Mesothelial cell of epicardium (in vitro differentiated cells): Measurements from ENCODE around the gene C9orf40. TPM values are rescaled to one million over a fixed set of nuclear protein-coding genes. Genes with fewer than 3 reads are reported as not detected.

Source experiments
- DNase-seq, 2 experiments: peaks; one replicate each; pipeline ENCODE4 v3.0.0; 2021; ENCODE audit warnings: low spot score in 2 of 2; ENCODE audit not compliant: unreplicated experiment in 2 of 2
- H3K27ac Mint-ChIP-seq: 2 replicates; pipeline ENCODE4 v1.8.0; 2021; ENCODE audit warnings: mixed read lengths
- H3K27me3 Mint-ChIP-seq: 2 replicates; pipeline ENCODE4 v1.8.0; 2021; ENCODE audit warnings: low read depth, mixed read lengths
- H3K36me3 Mint-ChIP-seq: 2 replicates; pipeline ENCODE4 v1.8.0; 2021; ENCODE audit warnings: mixed read lengths
- H3K4me1 Mint-ChIP-seq: 2 replicates; pipeline ENCODE4 v1.8.0; 2021; ENCODE audit warnings: mixed read lengths
- H3K4me3 Mint-ChIP-seq: 2 replicates; pipeline ENCODE4 v1.8.0; 2021; ENCODE audit warnings: mild to moderate bottlenecking, moderate library complexity, mixed read lengths
- H3K9me3 Mint-ChIP-seq: 2 replicates; pipeline ENCODE4 v1.8.0; 2021; ENCODE audit warnings: mixed read lengths
- total RNA-seq: library from RNA; stranded (reverse); gene quantifications from 3 replicates; pipeline ENCODE4 v1.2.1, GENCODE V29; 2021
- TF ChIP-seq, protein P1 (sequence below): fragments of 200-600 bp; sonication (generic); IDR thresholded peaks from one replicate; pipeline ENCODE4 v1.5.0; 2021; ENCODE audit warnings: antibody characterized with exemption; ENCODE audit not compliant: unreplicated experiment

The C9orf40 gene
- total RNA-seq, 1 donor from 2014 or later, result 5.1 TPM

DNA sequence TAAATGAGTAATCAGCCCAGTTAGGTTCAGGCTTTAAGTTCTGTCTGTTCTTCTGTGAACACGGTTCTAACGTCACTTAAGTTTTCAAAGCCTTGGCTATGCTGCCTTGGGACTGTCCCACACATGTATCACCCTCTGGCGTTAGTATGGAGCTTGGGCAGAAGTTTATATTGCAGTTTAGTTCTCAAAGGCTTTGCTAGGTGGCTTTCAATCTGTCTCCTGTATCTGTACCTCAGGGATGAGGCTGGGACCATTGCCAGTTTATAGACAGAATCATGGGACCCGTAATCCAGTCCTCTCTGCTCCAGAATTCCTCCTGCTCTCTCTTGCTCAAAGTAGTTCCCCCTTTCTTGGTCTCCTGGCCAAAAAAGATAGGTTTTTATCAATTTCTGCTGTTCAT is 12.1 kb downstream of the C9orf40 start:
- peaks cover 3% of the 10 kb centered on the region for H3K4me1 Mint-ChIP-seq
- no peaks in the 10 kb centered on the region for H3K9me3 Mint-ChIP-seq
- TF ChIP-seq, protein P1, sequence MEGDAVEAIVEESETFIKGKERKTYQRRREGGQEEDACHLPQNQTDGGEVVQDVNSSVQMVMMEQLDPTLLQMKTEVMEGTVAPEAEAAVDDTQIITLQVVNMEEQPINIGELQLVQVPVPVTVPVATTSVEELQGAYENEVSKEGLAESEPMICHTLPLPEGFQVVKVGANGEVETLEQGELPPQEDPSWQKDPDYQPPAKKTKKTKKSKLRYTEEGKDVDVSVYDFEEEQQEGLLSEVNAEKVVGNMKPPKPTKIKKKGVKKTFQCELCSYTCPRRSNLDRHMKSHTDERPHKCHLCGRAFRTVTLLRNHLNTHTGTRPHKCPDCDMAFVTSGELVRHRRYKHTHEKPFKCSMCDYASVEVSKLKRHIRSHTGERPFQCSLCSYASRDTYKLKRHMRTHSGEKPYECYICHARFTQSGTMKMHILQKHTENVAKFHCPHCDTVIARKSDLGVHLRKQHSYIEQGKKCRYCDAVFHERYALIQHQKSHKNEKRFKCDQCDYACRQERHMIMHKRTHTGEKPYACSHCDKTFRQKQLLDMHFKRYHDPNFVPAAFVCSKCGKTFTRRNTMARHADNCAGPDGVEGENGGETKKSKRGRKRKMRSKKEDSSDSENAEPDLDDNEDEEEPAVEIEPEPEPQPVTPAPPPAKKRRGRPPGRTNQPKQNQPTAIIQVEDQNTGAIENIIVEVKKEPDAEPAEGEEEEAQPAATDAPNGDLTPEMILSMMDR, result no peak
- H3K27ac Mint-ChIP-seq, result no peak overlapping the region
- DNase-seq, result no peak
- no peak overlapping the region for H3K4me3 Mint-ChIP-seq
- no peaks in the 10 kb centered on the region for H3K36me3 Mint-ChIP-seq
- no peaks in the 10 kb centered on the region for H3K27me3 Mint-ChIP-seq

DNA sequence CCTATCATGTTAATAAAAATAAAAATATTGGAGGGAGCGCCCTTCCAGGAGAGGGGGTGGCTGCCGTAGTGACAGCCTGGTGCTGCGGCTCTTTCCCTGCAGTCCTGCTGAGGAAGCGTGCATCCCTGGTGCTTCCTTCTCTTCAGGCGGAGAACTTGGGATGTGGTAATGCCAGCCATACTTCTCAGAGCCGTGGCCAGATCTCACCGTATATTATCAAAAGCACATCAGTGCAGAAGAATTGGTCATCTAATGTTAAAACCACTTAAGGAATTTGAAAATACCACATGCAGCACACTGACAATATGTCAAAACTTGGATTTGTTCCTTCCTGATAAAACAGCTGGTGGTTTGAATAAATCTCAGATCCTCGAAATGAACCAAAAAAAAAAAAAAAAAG is 17.7 kb downstream of the C9orf40 start:
- Mint-ChIP-seq H3K4me1 (no peaks in the 10 kb centered on the region), H3K9me3 (peaks cover 18% of the 10 kb centered on the region), H3K36me3 (no peaks in the 10 kb centered on the region), H3K27ac (no peak overlapping the region), H3K4me3 (no peak overlapping the region), H3K27me3 (no peaks in the 10 kb centered on the region)
- DNase-seq, result no peak
- TF ChIP-seq, protein P1, result no peak

DNA sequence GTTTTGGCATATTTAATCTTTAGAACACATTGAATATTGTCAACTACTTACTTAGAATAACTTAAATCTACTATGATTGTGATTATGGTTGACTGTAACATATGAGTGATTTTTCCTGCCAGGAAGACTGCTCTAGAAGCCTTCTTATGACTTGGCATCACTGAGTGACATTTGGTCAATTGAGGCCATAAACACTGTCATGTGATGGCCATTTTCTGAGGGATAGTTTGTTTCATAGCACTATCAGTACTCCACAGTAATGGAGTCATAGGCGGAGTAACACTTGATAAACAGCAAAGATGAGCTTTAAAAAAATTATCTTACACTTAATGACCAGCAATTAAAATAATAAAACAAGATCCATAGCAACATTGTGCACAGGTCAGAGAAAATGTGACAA is 31.0 kb downstream of the C9orf40 start:
- Mint-ChIP-seq H3K9me3 (no peaks in the 10 kb centered on the region), H3K27me3 (no peaks in the 10 kb centered on the region), H3K4me3 (no peak overlapping the region), H3K4me1 (no peaks in the 10 kb centered on the region), H3K36me3 (no peaks in the 10 kb centered on the region), H3K27ac (no peak overlapping the region)
- DNase-seq, result no peak
- TF ChIP-seq, protein P1, result no peak

DNA sequence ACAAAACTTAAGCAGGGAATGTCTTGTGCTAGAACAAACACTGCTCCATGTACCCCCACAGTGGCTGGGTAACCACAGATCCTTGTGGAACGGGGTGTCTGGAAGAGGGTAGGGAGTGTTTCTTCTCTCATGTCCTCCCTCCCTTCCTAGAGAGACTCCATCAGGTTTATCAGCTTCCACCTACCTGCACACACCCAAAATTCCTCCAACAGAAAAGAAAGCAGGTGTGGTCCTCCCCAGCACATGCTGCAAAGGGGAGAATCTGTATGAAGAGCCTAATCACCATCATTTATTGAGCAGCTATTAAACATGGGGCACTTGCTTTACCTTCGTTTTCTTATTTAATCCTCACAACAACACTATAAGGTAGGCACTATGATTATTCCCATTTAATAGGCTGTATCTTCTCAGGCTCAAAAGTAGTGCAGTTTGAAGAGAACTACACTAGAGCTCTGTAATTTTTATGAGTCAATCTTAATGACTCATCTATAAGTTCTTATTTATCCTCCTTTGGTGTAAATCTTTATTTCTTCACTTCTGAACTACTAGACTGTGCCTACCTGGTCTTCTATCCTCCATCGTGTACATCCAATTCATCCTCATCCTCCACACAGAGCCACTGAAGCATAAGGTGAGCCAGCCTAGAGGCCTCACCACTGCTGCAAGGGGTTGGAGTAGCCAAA is 31.6 kb downstream of the C9orf40 start:
- Mint-ChIP-seq H3K27me3 (no peaks in the 10 kb centered on the region), H3K27ac (no peak overlapping the region), H3K4me1 (no peaks in the 10 kb centered on the region), H3K4me3 (no peak overlapping the region), H3K36me3 (no peaks in the 10 kb centered on the region), H3K9me3 (no peaks in the 10 kb centered on the region)
- TF ChIP-seq, protein P1, result no peak
- no peak for DNase-seq

DNA sequence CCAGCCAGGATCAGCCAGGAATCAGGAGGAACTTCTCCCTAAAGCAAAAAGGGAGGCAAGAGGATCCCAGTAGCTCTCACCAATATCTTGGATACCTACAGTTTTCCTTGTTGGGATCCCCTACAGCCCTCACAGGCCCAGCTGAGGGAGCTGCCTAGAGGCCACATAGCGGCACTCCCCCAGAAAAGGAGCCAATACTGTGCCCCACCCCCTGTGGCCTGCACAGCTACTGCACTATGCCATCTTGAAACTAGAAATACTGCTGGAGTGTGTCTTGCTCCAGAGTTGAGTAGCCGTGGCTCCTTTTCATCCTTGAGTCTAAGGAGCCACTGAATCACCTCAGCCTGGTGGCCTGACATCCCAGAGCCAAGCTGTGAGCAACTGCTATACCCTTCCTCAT is 42.7 kb downstream of the C9orf40 start:
- no peak for DNase-seq
- TF ChIP-seq, protein P1, result no peak
- no peaks in the 10 kb centered on the region for H3K4me1 Mint-ChIP-seq
- no peaks in the 10 kb centered on the region for H3K36me3 Mint-ChIP-seq
- peaks cover 19% of the 10 kb centered on the region for H3K9me3 Mint-ChIP-seq
- no peaks in the 10 kb centered on the region for H3K27me3 Mint-ChIP-seq
- H3K4me3 Mint-ChIP-seq, result no peak overlapping the region
- H3K27ac Mint-ChIP-seq, result no peak overlapping the region
